ENCODE data around the gene SMPD3.

DNA sequence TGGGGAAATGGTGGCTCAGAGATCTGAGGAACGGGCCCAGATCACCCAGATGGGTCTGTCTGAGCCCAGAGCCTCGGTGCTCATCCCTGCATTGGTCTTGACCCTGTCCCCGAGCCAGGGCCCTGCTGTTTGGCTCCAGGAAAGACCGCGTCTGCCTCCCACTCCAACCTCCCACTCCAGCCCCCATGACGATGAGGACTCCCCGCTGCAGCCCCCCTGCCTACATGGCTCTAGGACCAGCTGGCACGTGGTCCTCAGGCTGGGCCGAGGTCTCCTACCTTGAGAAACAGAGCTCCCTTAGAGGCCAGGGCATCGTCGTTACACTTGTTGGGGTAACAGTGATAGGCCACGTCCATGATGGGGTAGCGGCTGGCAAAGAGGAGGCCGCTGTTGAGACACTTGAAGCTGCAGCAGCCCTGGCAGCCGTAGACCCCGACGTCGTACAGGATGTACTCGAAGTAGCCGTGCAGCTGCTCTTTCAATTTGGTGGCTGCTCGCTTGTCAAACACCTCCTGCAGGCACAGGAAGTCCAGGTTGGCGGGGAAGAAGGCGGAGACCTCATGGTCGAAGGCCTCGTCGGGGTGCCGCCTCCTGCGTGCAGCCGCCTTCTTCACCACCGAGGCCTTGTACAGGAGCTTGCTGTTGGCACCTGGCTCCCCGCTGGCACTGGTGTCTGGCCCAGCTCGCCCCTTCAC lies 77.6 kb downstream of the SMPD3 start:
- TF ChIP-seq, protein P1, sequence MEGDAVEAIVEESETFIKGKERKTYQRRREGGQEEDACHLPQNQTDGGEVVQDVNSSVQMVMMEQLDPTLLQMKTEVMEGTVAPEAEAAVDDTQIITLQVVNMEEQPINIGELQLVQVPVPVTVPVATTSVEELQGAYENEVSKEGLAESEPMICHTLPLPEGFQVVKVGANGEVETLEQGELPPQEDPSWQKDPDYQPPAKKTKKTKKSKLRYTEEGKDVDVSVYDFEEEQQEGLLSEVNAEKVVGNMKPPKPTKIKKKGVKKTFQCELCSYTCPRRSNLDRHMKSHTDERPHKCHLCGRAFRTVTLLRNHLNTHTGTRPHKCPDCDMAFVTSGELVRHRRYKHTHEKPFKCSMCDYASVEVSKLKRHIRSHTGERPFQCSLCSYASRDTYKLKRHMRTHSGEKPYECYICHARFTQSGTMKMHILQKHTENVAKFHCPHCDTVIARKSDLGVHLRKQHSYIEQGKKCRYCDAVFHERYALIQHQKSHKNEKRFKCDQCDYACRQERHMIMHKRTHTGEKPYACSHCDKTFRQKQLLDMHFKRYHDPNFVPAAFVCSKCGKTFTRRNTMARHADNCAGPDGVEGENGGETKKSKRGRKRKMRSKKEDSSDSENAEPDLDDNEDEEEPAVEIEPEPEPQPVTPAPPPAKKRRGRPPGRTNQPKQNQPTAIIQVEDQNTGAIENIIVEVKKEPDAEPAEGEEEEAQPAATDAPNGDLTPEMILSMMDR (IDR thresholded peaks at IDR 0.05; ENCODE audit: extremely low read depth in 1 of 2, insufficient read depth in 1 of 2, low read depth in 1 of 2, low read length in 2 of 2) = no peak
- TF ChIP-seq, protein P2, sequence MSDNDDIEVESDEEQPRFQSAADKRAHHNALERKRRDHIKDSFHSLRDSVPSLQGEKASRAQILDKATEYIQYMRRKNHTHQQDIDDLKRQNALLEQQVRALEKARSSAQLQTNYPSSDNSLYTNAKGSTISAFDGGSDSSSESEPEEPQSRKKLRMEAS (IDR thresholded peaks at IDR 0.05; ENCODE audit: insufficient read depth, insufficient read length) = no peak

Data from endothelial cell of umbilical vein (primary cell).